Erythroblast (primary cell): ENCODE results near the gene KIAA1614.

Experiments used
- GATA1 ChIP-seq: IDR thresholded peaks from 2 replicates; pipeline ENCODE4 v1.6.1; 2011; ENCODE audit warnings: low read depth, mild to moderate bottlenecking, control low read depth, low read length, moderate library complexity
- POLR2A ChIP-seq: IDR thresholded peaks from 2 replicates; pipeline ENCODE4 v1.6.1; 2011; ENCODE audit warnings: mild to moderate bottlenecking, low read length

DNA sequence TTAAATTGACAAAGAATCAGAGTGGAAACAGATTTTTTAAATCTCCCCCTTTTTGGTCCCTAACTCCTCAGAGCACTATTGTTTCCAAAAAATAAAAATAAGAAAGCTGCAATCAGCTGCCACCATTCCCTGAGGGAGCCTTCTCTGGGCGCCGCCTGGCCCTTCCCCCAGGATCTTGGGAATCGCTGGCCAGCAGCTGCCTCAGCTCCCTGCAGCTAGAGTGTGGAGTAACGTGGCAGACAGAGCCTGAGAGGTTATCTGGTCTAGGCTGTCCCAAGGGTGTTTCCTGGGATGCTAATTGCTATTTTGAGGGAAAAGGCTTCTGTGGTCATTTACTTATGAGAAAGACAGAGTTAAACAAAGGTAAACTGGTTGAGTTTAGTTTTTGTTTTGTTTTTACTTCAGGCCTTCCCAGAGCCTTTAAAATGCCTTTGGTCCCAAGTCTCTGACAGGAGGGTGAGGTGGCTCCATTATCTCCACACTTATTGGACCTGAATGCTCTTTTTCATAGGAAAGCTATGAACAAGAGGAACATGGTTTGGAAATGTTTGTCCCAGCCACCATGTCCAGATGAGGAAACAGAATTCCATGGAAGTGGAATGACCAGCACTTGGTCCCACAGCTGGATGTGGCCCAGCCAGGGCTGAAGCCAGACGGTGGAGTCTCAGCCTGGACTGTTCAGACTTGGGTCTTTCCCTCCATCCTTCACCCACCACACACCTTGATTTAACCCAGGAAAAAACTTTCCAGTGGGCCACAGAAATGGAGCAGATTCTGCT lies 14.1 kb upstream of the KIAA1614 start:
- TF ChIP-seq POLR2A (no peak), GATA1 (no peak)
